Stimulated activated CD8-positive, alpha-beta memory T cell treated with anti-CD3 and anti-CD28 coated beads, Interleukin-4, amount 100 ng/mL, for 1 hour (primary cell): ENCODE results near the gene TARBP1.

Experiments
- DNase-seq, 2 donors: peaks; one replicate each; pipeline ENCODE4 v3.0.0-alpha.2; 2020; ENCODE audit warnings: low read depth in 2 of 2, low spot score in 1 of 2

Gene TARBP1

GRCh38 chr1:234484991-234485739 lies 6.2 kb upstream of the TARBP1 start:
- DNase-seq = no peak

- DNase-seq = no peak
These were observed 5.2 kb upstream of the TARBP1 start for GRCh38 chr1:234484218-234484617.

GRCh38 chr1:234481771-234482170 lies 2.8 kb upstream of the TARBP1 start:
- DNase-seq = no peak

GRCh38 chr1:234479866-234480265 lies 887 bp upstream of the TARBP1 start:
- DNase-seq = no peak

- DNase-seq = no peak
These were observed 256 bp upstream of the TARBP1 start for GRCh38 chr1:234479310-234479559.

- peak; percentile 22 to 55 for DNase-seq
These were observed 863 bp downstream of the TARBP1 start for GRCh38 chr1:234478152-234478480.

- no peak for DNase-seq
These were observed 1.4 kb downstream of the TARBP1 start for GRCh38 chr1:234477386-234478151.

GRCh38 chr1:234476172-234476571 lies 2.8 kb downstream of the TARBP1 start:
- DNase-seq = no peak

GRCh38 chr1:234475167-234475793 lies 3.7 kb downstream of the TARBP1 start:
- DNase-seq = no peak

GRCh38 chr1:234474375-234474774 lies 4.6 kb downstream of the TARBP1 start:
- no peak for DNase-seq

GRCh38 chr1:234473118-234473517 lies 5.9 kb downstream of the TARBP1 start:
- no peak for DNase-seq

- no peak for DNase-seq
These were observed 9.6 kb downstream of the TARBP1 start for GRCh38 chr1:234469376-234469775.

- DNase-seq = no peak
These were observed 10.4 kb downstream of the TARBP1 start for GRCh38 chr1:234468580-234468979.

GRCh38 chr1:234467821-234468220 lies 11.2 kb downstream of the TARBP1 start:
- DNase-seq = no peak

- no peak for DNase-seq
These were observed 12.0 kb downstream of the TARBP1 start for GRCh38 chr1:234466945-234467344.

- no peak for DNase-seq
These were observed 15.2 kb downstream of the TARBP1 start for GRCh38 chr1:234463749-234464148.

- no peak for DNase-seq
These were observed 18.3 kb downstream of the TARBP1 start for GRCh38 chr1:234460652-234461051.

GRCh38 chr1:234458352-234459017 lies 20.5 kb downstream of the TARBP1 start:
- no peak for DNase-seq

GRCh38 chr1:234454926-234455325 lies 24.1 kb downstream of the TARBP1 start:
- DNase-seq = no peak

GRCh38 chr1:234452406-234452965 lies 26.5 kb downstream of the TARBP1 start:
- DNase-seq = no peak

- no peak for DNase-seq
These were observed 38.6 kb downstream of the TARBP1 start for GRCh38 chr1:234440348-234440747.

GRCh38 chr1:234438579-234438978 lies 40.4 kb downstream of the TARBP1 start:
- DNase-seq = no peak
